SH-SY5Y (cell line): Measurements from ENCODE around the gene KIAA1586.

ENCODE experiments used
- GATA2 ChIP-seq: IDR thresholded peaks from 2 replicates; pipeline ENCODE4 v1.6.1; 2011; ENCODE audit warnings: mild to moderate bottlenecking, low read depth, low read length
- GATA3 ChIP-seq: IDR thresholded peaks from 2 replicates; pipeline ENCODE4 v1.6.1; 2011; ENCODE audit warnings: low read depth, mild to moderate bottlenecking, low read length, moderate library complexity

The KIAA1586 gene

GRCh38 chr6:57086843-57087242 lies 40.4 kb downstream of the KIAA1586 start:
- TF ChIP-seq GATA3 (no peak), GATA2 (no peak)

GRCh38 chr6:57087916-57088315 lies 41.4 kb downstream of the KIAA1586 start:
- TF ChIP-seq GATA2 (no peak), GATA3 (no peak)

GRCh38 chr6:57089265-57089664 lies 42.8 kb downstream of the KIAA1586 start:
- TF ChIP-seq GATA2 (no peak), GATA3 (no peak)

GRCh38 chr6:57089687-57090457 lies 43.4 kb downstream of the KIAA1586 start, which contains the start of gene ZNF451:
ZNF451 (plus strand) TSS chr6:57090188; CDS start chr6:57090254, 66 bp downstream.
- TF ChIP-seq GATA2 (peak; percentile 40; the same call in 1 of the 2 replicates), GATA3 (no peak)

- no peak for TF ChIP-seq GATA2
- no peak for TF ChIP-seq GATA3
These were observed 48.2 kb downstream of the KIAA1586 start for GRCh38 chr6:57094689-57095088.

GRCh38 chr6:57097596-57097995 lies 51.1 kb downstream of the KIAA1586 start:
- TF ChIP-seq GATA2 (no peak), GATA3 (no peak)

- TF ChIP-seq GATA3 (no peak), GATA2 (no peak)
These were observed 56.5 kb downstream of the KIAA1586 start for GRCh38 chr6:57102976-57103375.

GRCh38 chr6:57104336-57104735 lies 57.8 kb downstream of the KIAA1586 start:
- TF ChIP-seq GATA3 = no peak
- TF ChIP-seq GATA2 = no peak
